Gastrocnemius medialis (tissue), 4 donors: ENCODE results near the gene OR2T27. TPM values are rescaled to one million over a fixed set of nuclear protein-coding genes. Genes with fewer than 3 reads are reported as not detected.
"Not testable (repeated sequence)": the region's sequence is repeated elsewhere in the genome, so short reads cannot be mapped to it uniquely, and the experiment has no call there.

Source experiments
- ATAC-seq, 2 donors: fragments of 150-250 bp; one replicate each; pipeline ENCODE4 v1.9.1; 2016
- DNase-seq, 2 donors: peaks; one replicate each; pipeline ENCODE4 v3.0.0-alpha.2; 2019
- H3K27ac ChIP-seq, 4 donors: fragments of 200-600 bp; sonication (generic); 1 replicate in 1 of 4; 2 replicates in 3 of 4; pipeline ENCODE4 v1.5.1; 2016 to 2018; ENCODE audit warnings: mild to moderate bottlenecking in 2 of 4, moderate library complexity in 1 of 4
- H3K27me3 ChIP-seq, 3 donors: fragments of 200-600 bp; sonication (generic) in 2 of 3; 1 replicate in 1 of 3; 2 replicates in 2 of 3; pipeline versions ENCODE4 v1.5.1 to v1.6.0; 2016 to 2019; ENCODE audit warnings: mild to moderate bottlenecking in 1 of 3, moderate library complexity in 1 of 3
- H3K36me3 ChIP-seq, 2 donors: fragments of 200-600 bp; sonication (generic) in 1 of 2; one replicate each; pipeline ENCODE4 v1.5.1; 2017 to 2018
- H3K4me1 ChIP-seq, 2 donors: fragments of 200-600 bp; sonication (generic) in 1 of 2; one replicate each; pipeline ENCODE4 v1.5.1; 2016 to 2017; ENCODE audit warnings: mild to moderate bottlenecking in 2 of 2
- H3K4me3 ChIP-seq, 4 donors: fragments of 200-600 bp; sonication (generic) in 3 of 4; 1 replicate in 1 of 4; 2 replicates in 3 of 4; pipeline ENCODE4 v1.5.1; 2016 to 2019; ENCODE audit warnings: mild to moderate bottlenecking in 2 of 4
- H3K9me3 ChIP-seq, 3 donors: fragments of 200-600 bp; sonication (generic) in 2 of 3; 1 replicate in 1 of 3; 2 replicates in 2 of 3; pipeline ENCODE4 v1.5.1; 2016 to 2019
- CTCF ChIP-seq, 5 experiments: fragments of 450-650 bp in 3 of 5; fragments of 200-600 bp in 2 of 5; sonication (generic) in 2 of 5; IDR thresholded peaks in 4 of 5; conservative IDR thresholded peaks in 1 of 5; 1 replicate in 4 of 5; 2 replicates in 1 of 5; pipeline ENCODE4 v1.5.1; 2016 to 2019; ENCODE audit warnings: antibody characterized with exemption in 5 of 5, mild to moderate bottlenecking in 3 of 5, moderate library complexity in 3 of 5
- POLR2A ChIP-seq, 2 donors: fragments of 450-650 bp; IDR thresholded peaks; one replicate each; pipeline ENCODE4 v1.6.1; 2017; ENCODE audit warnings: antibody characterized with exemption in 2 of 2, mild to moderate bottlenecking in 2 of 2, moderate library complexity in 2 of 2
- in situ Hi-C, 4 donors: fragments of 200-750 bp; cut with MboI; loops; one replicate each; pipeline versions ENCODE4 v1.15.0 to v1.8.0; 2017; ENCODE audit warnings: low sequenced_read_pairs in 4 of 4
- intact Hi-C: fragments of 100-400 bp; cut with DNase I; formaldehyde crosslinking; loops from one replicate; pipeline ENCODE4 v1.15.1; 2023; ENCODE audit warnings: low total_unique reads
- total RNA-seq, 4 donors: library from RNA; depleted of rRNA; stranded (reverse); fragments of >200 nt; gene quantifications; one replicate each; pipeline versions ENCODE4 v1.1.0 to v1.2.3, GENCODE V29; 2016

Gene OR2T27
- total RNA-seq, 4 donors from 2014 or later: not detected

- H3K9me3 ChIP-seq, H3K36me3 ChIP-seq, intact Hi-C loops, H3K27ac ChIP-seq, H3K4me1 ChIP-seq, H3K27me3 ChIP-seq, in situ Hi-C loops, ATAC-seq, DNase-seq, H3K4me3 ChIP-seq: not testable (repeated sequence)
Observed at GRCh38 chr1:248634991-248635390, 20.3 kb downstream of the OR2T27 start, which contains the start of gene OR2T11. Gene OR2T11 (minus strand): TSS chr1:248635091. CDS start chr1:248627128, 7,963 bp downstream.

GRCh38 chr1:248631354-248632008, 23.8 kb downstream of the OR2T27 start:
- H3K4me3 ChIP-seq: no peak overlapping the region
- TF ChIP-seq POLR2A (IDR thresholded peaks at IDR 0.05) (no peak), CTCF (IDR thresholded peaks at IDR 0.05 in 4 of 5, conservative IDR thresholded peaks at IDR 0.05 in 1 of 5) (no peak)
- no peaks in the 10 kb centered on the region for H3K4me1 ChIP-seq
- intact Hi-C loops (no loop called here), in situ Hi-C loops (no loop called here)
- no peak for DNase-seq
- no peak for ATAC-seq
- H3K27ac ChIP-seq: no peak overlapping the region
- no peaks in the 10 kb centered on the region for H3K9me3 ChIP-seq
- H3K36me3 ChIP-seq: no peaks in the 10 kb centered on the region
- no peaks in the 10 kb centered on the region for H3K27me3 ChIP-seq

GRCh38 chr1:248630551-248630950, 24.8 kb downstream of the OR2T27 start:
- in situ Hi-C loops: no loop called here
- TF ChIP-seq POLR2A (IDR thresholded peaks at IDR 0.05): no peak
- TF ChIP-seq CTCF (IDR thresholded peaks at IDR 0.05 in 4 of 5, conservative IDR thresholded peaks at IDR 0.05 in 1 of 5): no peak
- Histone ChIP-seq H3K4me3 (no peak overlapping the region), H3K9me3 (no peaks in the 10 kb centered on the region), H3K27me3 (no peaks in the 10 kb centered on the region), H3K4me1 (no peaks in the 10 kb centered on the region), H3K27ac (no peak overlapping the region), H3K36me3 (no peaks in the 10 kb centered on the region)
- no peak for ATAC-seq
- intact Hi-C loops: no loop called here
- no peak for DNase-seq

- Histone ChIP-seq H3K36me3 (no peaks in the 10 kb centered on the region), H3K4me3 (no peak overlapping the region), H3K4me1 (no peaks in the 10 kb centered on the region), H3K9me3 (no peaks in the 10 kb centered on the region), H3K27ac (no peak overlapping the region), H3K27me3 (no peaks in the 10 kb centered on the region)
- DNase-seq (no peak), ATAC-seq (no peak)
- TF ChIP-seq POLR2A (IDR thresholded peaks at IDR 0.05) (no peak), CTCF (IDR thresholded peaks at IDR 0.05 in 4 of 5, conservative IDR thresholded peaks at IDR 0.05 in 1 of 5) (no peak)
- intact Hi-C loops: no loop called here
- in situ Hi-C loops: no loop called here
Observed at GRCh38 chr1:248627971-248628844, 27.1 kb downstream of the OR2T27 start.

- TF ChIP-seq POLR2A (IDR thresholded peaks at IDR 0.05) (no peak), CTCF (IDR thresholded peaks at IDR 0.05 in 4 of 5, conservative IDR thresholded peaks at IDR 0.05 in 1 of 5) (no peak)
- no peaks in the 10 kb centered on the region for H3K36me3 ChIP-seq
- H3K4me1 ChIP-seq: no peaks in the 10 kb centered on the region
- H3K27ac ChIP-seq: no peak overlapping the region
- intact Hi-C loops: no loop called here
- in situ Hi-C loops: no loop called here
- ATAC-seq: no peak
- H3K9me3 ChIP-seq: no peaks in the 10 kb centered on the region
- DNase-seq: no peak
- H3K4me3 ChIP-seq: no peak overlapping the region
- no peaks in the 10 kb centered on the region for H3K27me3 ChIP-seq
Observed at GRCh38 chr1:248625971-248626370, 29.4 kb downstream of the OR2T27 start.
